Endometrium (tissue), 2 donors: ENCODE data around the gene NKAIN2.
A peak's percentile ranks its signal among the peaks of the same experiment; 100 is the strongest.

ENCODE experiments used
- FAIRE-seq: peaks from 2 replicates; lab custom pipeline; 2012; peaks lifted over from hg19 to GRCh38; lab: Jason Lieb, UNC
- donor health status: control.
- donor health status: control.

Gene NKAIN2

GRCh38 chr6:124829822-124830221, 1026.2 kb downstream of the NKAIN2 start:
- no peak for FAIRE-seq

GRCh38 chr6:124830506-124830905, 1026.8 kb downstream of the NKAIN2 start:
- peak; percentile 96 for FAIRE-seq

- peak; percentile 93 for FAIRE-seq
These were observed 1050.8 kb downstream of the NKAIN2 start for GRCh38 chr6:124854338-124854922.

GRCh38 chr6:124857746-124858145, 1054.1 kb downstream of the NKAIN2 start:
- FAIRE-seq: peak; percentile 86

- no peak for FAIRE-seq
These were observed 1054.9 kb downstream of the NKAIN2 start for GRCh38 chr6:124858564-124858963.

- no peak for FAIRE-seq
These were observed 1055.7 kb downstream of the NKAIN2 start for GRCh38 chr6:124859366-124859765.

GRCh38 chr6:124866040-124866439, 1062.4 kb downstream of the NKAIN2 start:
- FAIRE-seq: no peak

GRCh38 chr6:124867121-124867520, 1063.5 kb downstream of the NKAIN2 start:
- no peak for FAIRE-seq

- FAIRE-seq: no peak
These were observed 1064.8 kb downstream of the NKAIN2 start for GRCh38 chr6:124868481-124868880.

GRCh38 chr6:124869416-124869815, 1065.8 kb downstream of the NKAIN2 start:
- FAIRE-seq: no peak

GRCh38 chr6:124870611-124871459, 1067.2 kb downstream of the NKAIN2 start:
- FAIRE-seq: peak; percentile 88

- FAIRE-seq: no peak
These were observed 1068.8 kb downstream of the NKAIN2 start for GRCh38 chr6:124872361-124873065.

GRCh38 chr6:124873066-124873410, 1069.4 kb downstream of the NKAIN2 start:
- FAIRE-seq: no peak
